Aorta (tissue), 5 donors: ENCODE results near the gene CDK13. TPM values are rescaled to one million over a fixed set of nuclear protein-coding genes. Genes with fewer than 3 reads are reported as not detected.
"Not testable (repeated sequence)": the region's sequence is repeated elsewhere in the genome, so short reads cannot be mapped to it uniquely, and the experiment has no call there.

Experiments
- ATAC-seq: fragments of 200-7000 bp; cut with Tn5 transposase; one replicate; pipeline ENCODE4 v1.9.1; 2022; ENCODE audit warnings: moderate library complexity; ENCODE audit not compliant: low FRiP score
- DNase-seq, 2 donors: peaks; one replicate each; pipeline ENCODE4 v3.0.0-alpha.2; 2020
- H3K27ac ChIP-seq, 2 donors: one replicate each; pipeline ENCODE4 v1.5.1; 2013; ENCODE audit warnings: low read length in 2 of 2, mild to moderate bottlenecking in 2 of 2, moderate library complexity in 2 of 2, control low read depth in 1 of 2, inconsistent platforms in 1 of 2, low read depth in 1 of 2
- H3K27me3 ChIP-seq, 2 donors: one replicate each; pipeline ENCODE4 v1.6.1; 2013; ENCODE audit warnings: control low read depth in 1 of 2, low read length in 1 of 2, mild to moderate bottlenecking in 1 of 2, moderate library complexity in 1 of 2; ENCODE audit not compliant: insufficient read depth in 2 of 2, control insufficient read depth in 1 of 2
- H3K36me3 ChIP-seq, 2 donors: one replicate each; pipeline ENCODE4 v1.6.1; 2013; ENCODE audit warnings: control low read depth in 1 of 2, low read length in 1 of 2, mild to moderate bottlenecking in 1 of 2; ENCODE audit not compliant: insufficient read depth in 2 of 2, control insufficient read depth in 1 of 2
- H3K4me1 ChIP-seq, 2 donors: one replicate each; pipeline ENCODE4 v1.6.1; 2013; ENCODE audit warnings: low read length in 2 of 2, control low read depth in 1 of 2, mild to moderate bottlenecking in 1 of 2, moderate library complexity in 1 of 2; ENCODE audit not compliant: insufficient read depth in 2 of 2, control insufficient read depth in 1 of 2
- H3K4me3 ChIP-seq, 2 donors: one replicate each; pipeline ENCODE4 v1.5.1; 2013; ENCODE audit warnings: low read length in 2 of 2, control low read depth in 1 of 2, mild to moderate bottlenecking in 1 of 2
- H3K9me3 ChIP-seq: one replicate; pipeline ENCODE4 v1.6.1; 2013; ENCODE audit warnings: mild to moderate bottlenecking, low read length; ENCODE audit not compliant: control insufficient read depth
- WGBS, 2 donors: extraction: QIAGEN DNeasy Blood & Tissue Kit; methylation state at CpG; one replicate each; pipeline ENCODE4 v1.1.7; 2013; 5-methylcytosine and 5-hydroxymethylcytosine counted together
- intact Hi-C, 2 donors: fragments of 100-400 bp; cut with DNase I; formaldehyde crosslinking; loops; one replicate each; pipeline versions ENCODE4 v1.14.2 to v1.15.0; 2022
- polyA plus RNA-seq, 2 donors: library from polyadenylated mRNA; stranded (reverse); fragments of 200-250 nt; gene quantifications; one replicate each; pipeline ENCODE4 v1.2.3, GENCODE V29; 2013
- total RNA-seq, 2 donors: library from RNA; stranded (reverse); fragmentation: NEBNext Ultra II Directional; extraction: Animal tissue kit (Norgen Biotek cat#: 25700); gene quantifications; one replicate each; pipeline ENCODE4 v1.2.1, GENCODE V29; 2021
- donor health status: healthy with polysubstance abuse.
- donor health status: Bipolar disorder and iron deficiency.
- donor health status: DM: no; HTN: no; CAD: no.
- donor health status: DM: no; HTN: no; CAD: no.
- donor health status: DM: yes; HTN: yes; CAD: no.

CDK13 gene
- total and polyA plus RNA-seq, 4 donors = 8.5 to 83.8 (median 39.5) TPM

GRCh38 chr7:40105879-40106473, 155.9 kb downstream of the CDK13 start:
- Histone ChIP-seq H3K27me3 (no peaks in the 10 kb centered on the region), H3K4me1 (no peaks in the 10 kb centered on the region), H3K4me3 (no peak overlapping the region), H3K36me3 (no peaks in the 10 kb centered on the region), H3K27ac (no peak overlapping the region), H3K9me3 (no peaks in the 10 kb centered on the region)
- DNase-seq = no peak
- intact Hi-C loops = no loop called here
- 66 to 88% methylated on average over 4 of the region's 4 CpGs for WGBS, 2 donors
- ATAC-seq = no peak

- no peaks in the 10 kb centered on the region for H3K9me3 ChIP-seq
- WGBS, 2 donors = 94 to 98% methylated on average over 2 of the region's 2 CpGs
Observed at GRCh38 chr7:40115936-40116335, 165.9 kb downstream of the CDK13 start.

GRCh38 chr7:40117199-40117598, 167.1 kb downstream of the CDK13 start:
- H3K27ac ChIP-seq, H3K9me3 ChIP-seq, H3K36me3 ChIP-seq, intact Hi-C loops, H3K27me3 ChIP-seq, DNase-seq, ATAC-seq, H3K4me1 ChIP-seq, H3K4me3 ChIP-seq: not testable (repeated sequence)
- WGBS, 2 donors = 93 to 96% methylated on average over 9 of the region's 9 CpGs

More at GRCh38 chr7:40115936-40116335, 165.9 kb downstream of the CDK13 start:
- DNase-seq (no peak), ATAC-seq (no peak)
- Histone ChIP-seq H3K36me3 (no peaks in the 10 kb centered on the region), H3K27me3 (no peaks in the 10 kb centered on the region), H3K27ac (no peak overlapping the region), H3K4me1 (no peaks in the 10 kb centered on the region), H3K4me3 (no peak overlapping the region)
- intact Hi-C loops = no loop called here

- H3K27me3 ChIP-seq, H3K4me1 ChIP-seq, H3K36me3 ChIP-seq, intact Hi-C loops, ATAC-seq, DNase-seq, H3K27ac ChIP-seq, H3K9me3 ChIP-seq, H3K4me3 ChIP-seq: not testable (repeated sequence)
- 78 to 86% methylated on average over 7 of the region's 7 CpGs for WGBS, 2 donors
Observed at GRCh38 chr7:40118201-40118600, 168.1 kb downstream of the CDK13 start.

GRCh38 chr7:40120020-40120419, 170.0 kb downstream of the CDK13 start:
- WGBS, 2 donors = 87 to 91% methylated on average over 5 of the region's 5 CpGs
- no peak for DNase-seq
- H3K36me3 ChIP-seq = no peaks in the 10 kb centered on the region
- H3K4me1 ChIP-seq = no peaks in the 10 kb centered on the region
- no peak for ATAC-seq
- H3K4me3 ChIP-seq = no peak overlapping the region
- no peaks in the 10 kb centered on the region for H3K9me3 ChIP-seq
- intact Hi-C loops = no loop called here
- H3K27me3 ChIP-seq = no peaks in the 10 kb centered on the region
- H3K27ac ChIP-seq = no peak overlapping the region

- ATAC-seq, intact Hi-C loops, H3K27ac ChIP-seq, H3K36me3 ChIP-seq, H3K4me1 ChIP-seq, H3K9me3 ChIP-seq, DNase-seq, H3K27me3 ChIP-seq, H3K4me3 ChIP-seq: not testable (repeated sequence)
- 94% methylated on average over 14 of the region's 14 CpGs for WGBS, 2 donors
Observed at GRCh38 chr7:40122100-40122939, 172.3 kb downstream of the CDK13 start.

- ATAC-seq = no peak
Observed at GRCh38 chr7:40122940-40123254, 172.8 kb downstream of the CDK13 start.

GRCh38 chr7:40133561-40134427, 183.7 kb downstream of the CDK13 start:
- 1% methylated on average over 36 of the region's 36 CpGs for WGBS, 2 donors

More at GRCh38 chr7:40122940-40123254, 172.8 kb downstream of the CDK13 start:
- Histone ChIP-seq H3K4me1 (no peaks in the 10 kb centered on the region), H3K9me3 (no peaks in the 10 kb centered on the region), H3K27ac (no peak overlapping the region), H3K36me3 (no peaks in the 10 kb centered on the region), H3K27me3 (no peaks in the 10 kb centered on the region), H3K4me3 (no peak overlapping the region)
- WGBS, 2 donors = 96% methylated on average over 2 of the region's 2 CpGs
- DNase-seq = no peak
- intact Hi-C loops = no loop called here

More at GRCh38 chr7:40133561-40134427, 183.7 kb downstream of the CDK13 start:
- no peak for DNase-seq
- peak; percentile 81 for ATAC-seq
- Histone ChIP-seq H3K27me3 (no peaks in the 10 kb centered on the region), H3K4me1 (no peaks in the 10 kb centered on the region), H3K9me3 (no peaks in the 10 kb centered on the region), H3K36me3 (no peaks in the 10 kb centered on the region), H3K27ac (peak overlapping the region; percentile 30 to 36), H3K4me3 (peak overlapping the region; percentile 88 to 89)
- intact Hi-C loops = loop anchor here in 1 of 2 donors (10.0 kb wide), 1 partner anchor 179 kb away; the partner anchor contains the start of gene CDK13
